A549 (cell line): ENCODE measurements around the gene GRIA3. TPM values are rescaled to one million over a fixed set of nuclear protein-coding genes. Genes with fewer than 3 reads are reported as not detected.

Experiments used
- ATAC-seq, 2 experiments: fragments of 200-7000 bp in 1 of 2; fragments of >200 bp in 1 of 2; cut with Nextera tagmentation in 1 of 2; cut with Tn5 transposase in 1 of 2; 3 replicates each; pipeline versions ENCODE4 v1.8.0 to v1.9.1; 2018 to 2020; ENCODE audit warnings: mild to moderate bottlenecking in 1 of 2, moderate library complexity in 1 of 2
- CTCF ChIA-PET: fragments of 300-600 bp; sonication (Branson Sonifier 250); formaldehyde crosslinking; extraction: SDS; loops from one replicate; lab custom pipeline; 2021; ENCODE audit warnings: antibody characterized with exemption, inconsistent platforms; lab: Yijun Ruan, JAX
- POLR2A ChIA-PET: fragments of 350-600 bp; formaldehyde crosslinking; extraction: SDS; loops from one replicate; lab custom pipeline; 2021; ENCODE audit warnings: antibody characterized with exemption, inconsistent platforms; lab: Yijun Ruan, JAX
- DNase-seq, 2 experiments: peaks; one replicate each; pipeline versions ENCODE4 v3.0.0 to v3.0.0-alpha.2; 2011 to 2016; ENCODE audit warnings: low read depth in 1 of 2, low spot score in 1 of 2
- FAIRE-seq: peaks from 2 replicates; lab custom pipeline; 2011; peaks lifted over from hg19 to GRCh38; lab: Jason Lieb, UNC
- H3K27ac ChIP-seq, 2 experiments: fragments of >200 bp; sonication (Bioruptor Twin); formaldehyde crosslinking; 3 replicates each; pipeline ENCODE4 v1.5.1; 2016 to 2017
- H3K4me1 ChIP-seq: fragments of >200 bp; sonication (Bioruptor Twin); formaldehyde crosslinking; 3 replicates; pipeline ENCODE4 v1.6.1; 2016
- H3K4me2 ChIP-seq: fragments of >200 bp; sonication (Bioruptor Twin); formaldehyde crosslinking; 3 replicates; pipeline ENCODE4 v1.6.1; 2016
- H3K4me3 ChIP-seq: fragments of >200 bp; sonication (Bioruptor Twin); formaldehyde crosslinking; 3 replicates; pipeline ENCODE4 v1.5.1; 2016
- H3K9me3 ChIP-seq: fragments of >200 bp; sonication (Bioruptor Twin); formaldehyde crosslinking; 3 replicates; pipeline ENCODE4 v1.6.1; 2016
- CBX2 ChIP-seq: fragments of 200-600 bp; sonication (generic); IDR thresholded peaks from 2 replicates; pipeline ENCODE4 v1.6.1; 2016; ENCODE audit warnings: low read depth, mild to moderate bottlenecking, borderline replicate concordance
- CEBPB ChIP-seq, 2 experiments: fragments of >200 bp in 1 of 2; sonication (Bioruptor Twin) in 1 of 2; formaldehyde crosslinking in 1 of 2; IDR thresholded peaks; 2 replicates each; pipeline ENCODE4 v1.6.1; 2012 to 2016
- CHD2 ChIP-seq: fragments of 150-350 bp; IDR thresholded peaks from 2 replicates; pipeline ENCODE4 v1.6.1; 2014; ENCODE audit warnings: low read length; ENCODE audit not compliant: partially characterized antibody
- EP300 ChIP-seq, 2 experiments: fragments of >200 bp; sonication (Bioruptor Twin); formaldehyde crosslinking; IDR thresholded peaks; 2 replicates in 1 of 2; 3 replicates in 1 of 2; pipeline ENCODE4 v1.6.1; 2016 to 2017
- ESRRA ChIP-seq: fragments of 150-350 bp; IDR thresholded peaks from 2 replicates; pipeline ENCODE4 v1.6.1; 2014; ENCODE audit warnings: mild to moderate bottlenecking, low read length, borderline replicate concordance
- FOXS1 ChIP-seq: fragments of 250-450 bp; sonication (Bioruptor Pico); IDR thresholded peaks from 2 replicates; pipeline ENCODE4 v1.5.0; 2020; ENCODE audit warnings: mild to moderate bottlenecking, moderate library complexity
- HDAC2 ChIP-seq: fragments of 200-600 bp; sonication (generic); IDR thresholded peaks from 2 replicates; pipeline ENCODE4 v1.6.1; 2016
- HEYL ChIP-seq: fragments of 250-450 bp; sonication (Bioruptor Pico); IDR thresholded peaks from 2 replicates; pipeline ENCODE4 v1.8.0; 2021; ENCODE audit warnings: mild to moderate bottlenecking, moderate library complexity
- HOXB13 ChIP-seq: fragments of 250-450 bp; sonication (Bioruptor Pico); IDR thresholded peaks from 2 replicates; pipeline ENCODE4 v1.5.0; 2020; ENCODE audit warnings: low read depth, mild to moderate bottlenecking, moderate library complexity
- HOXB5 ChIP-seq: fragments of 250-450 bp; sonication (Bioruptor Pico); IDR thresholded peaks from 2 replicates; pipeline ENCODE4 v1.5.0; 2020; ENCODE audit warnings: mild to moderate bottlenecking, moderate library complexity
- JUN ChIP-seq, 2 experiments: fragments of >200 bp; sonication (Bioruptor Twin); formaldehyde crosslinking; IDR thresholded peaks; 2 replicates in 1 of 2; 3 replicates in 1 of 2; pipeline ENCODE4 v1.6.1; 2016 to 2017
- JUNB ChIP-seq: fragments of >200 bp; sonication (Bioruptor Twin); formaldehyde crosslinking; IDR thresholded peaks from 2 replicates; pipeline ENCODE4 v1.6.1; 2016
- KDM1A ChIP-seq: fragments of 200-600 bp; sonication (generic); IDR thresholded peaks from 2 replicates; pipeline ENCODE4 v1.6.1; 2016; ENCODE audit warnings: low read depth, mild to moderate bottlenecking
- NFE2L2 ChIP-seq: fragments of 150-350 bp; conservative IDR thresholded peaks from 2 replicates; pipeline ENCODE4 v1.6.1; 2014; ENCODE audit warnings: low read length
- PHF8 ChIP-seq: fragments of 200-600 bp; sonication (generic); IDR thresholded peaks from 2 replicates; pipeline ENCODE4 v1.6.1; 2016; ENCODE audit warnings: low read depth, mild to moderate bottlenecking, antibody characterized with exemption, moderate library complexity, borderline replicate concordance
- RAD21 ChIP-seq, 2 experiments: fragments of >200 bp in 1 of 2; sonication (Bioruptor Twin) in 1 of 2; formaldehyde crosslinking in 1 of 2; IDR thresholded peaks in 1 of 2; conservative IDR thresholded peaks in 1 of 2; 2 replicates in 1 of 2; 3 replicates in 1 of 2; pipeline ENCODE4 v1.6.1; 2012 to 2018; ENCODE audit warnings: inconsistent platforms in 1 of 2
- RNF2 ChIP-seq: fragments of 200-600 bp; sonication (generic); IDR thresholded peaks from 2 replicates; pipeline ENCODE4 v1.6.1; 2016; ENCODE audit warnings: low read depth, mild to moderate bottlenecking, antibody characterized with exemption, moderate library complexity, borderline replicate concordance
- TFCP2L1 ChIP-seq: fragments of 250-450 bp; sonication (Bioruptor Pico); IDR thresholded peaks from 2 replicates; pipeline ENCODE4 v1.5.0; 2021; ENCODE audit warnings: mild to moderate bottlenecking
- ZFP36 ChIP-seq: fragments of 450-650 bp; IDR thresholded peaks from 2 replicates; pipeline ENCODE4 v1.6.1; 2014; ENCODE audit warnings: borderline replicate concordance; ENCODE audit not compliant: partially characterized antibody
- ZNF302 ChIP-seq: fragments of 250-450 bp; sonication (Bioruptor Pico); IDR thresholded peaks from 2 replicates; pipeline ENCODE4 v1.9.0; 2021; ENCODE audit warnings: inconsistent platforms, mild to moderate bottlenecking, moderate library complexity
- WGBS: methylation state at CpG from one replicate; pipeline ENCODE4 v1.1.6; 2017; ENCODE audit errors: missing lambda C conversion rate; 5-methylcytosine and 5-hydroxymethylcytosine counted together
- polyA plus RNA-seq, 4 experiments: library from polyadenylated mRNA; depleted of rRNA in 3 of 4; stranded (reverse); fragments of >200 nt; fragmentation: RNase III in 1 of 4; extraction: RNeasy Plus Mini Kit Qiagen cat#74134 plus additional on column Dnase treatment in 1 of 4; gene quantifications; 2 replicates in 3 of 4; 3 replicates in 1 of 4; pipeline ENCODE4 v1.2.3, GENCODE V29; 2011 to 2017
- TF ChIP-seq, protein P1 (sequence below): fragments of >200 bp; sonication (Bioruptor Twin); formaldehyde crosslinking; IDR thresholded peaks from 3 replicates; pipeline ENCODE4 v1.6.1; 2016
- TF ChIP-seq, protein P2 (sequence below): fragments of 200-600 bp; sonication (generic); IDR thresholded peaks from 2 replicates; pipeline ENCODE4 v1.6.1; 2016; ENCODE audit warnings: antibody characterized with exemption, mild to moderate bottlenecking, moderate library complexity
- TF ChIP-seq, protein P3 (sequence below): fragments of >200 bp; sonication (Bioruptor Twin); formaldehyde crosslinking; IDR thresholded peaks from 3 replicates; pipeline ENCODE4 v1.5.1; 2016

Gene GRIA3
- polyA plus RNA-seq, 2 of the 4 experiments (the other 2 are of a cell fraction) = not detected

DNA sequence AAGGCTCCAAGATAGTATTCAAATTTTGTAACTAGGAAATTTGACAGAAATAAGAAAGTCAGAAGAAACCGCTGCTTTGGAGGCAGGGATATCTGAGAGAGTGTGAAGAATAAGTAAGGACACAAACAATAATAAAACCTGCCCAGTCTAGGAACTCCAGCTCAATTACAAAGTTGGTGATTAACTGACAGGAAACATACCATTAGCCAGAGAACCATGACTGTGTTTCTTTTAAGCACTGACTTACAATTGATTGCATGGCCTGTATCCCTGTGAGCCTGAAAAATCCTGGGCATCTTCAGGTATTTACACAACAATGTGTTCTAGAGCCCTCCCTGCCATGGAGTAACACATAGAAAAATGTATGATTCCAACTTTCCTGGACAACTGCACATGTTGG lies 127.4 kb downstream of the GRIA3 start:
- POLR2A ChIA-PET = no interaction called here
- 64% methylated on average over 1 of the region's 1 CpG for WGBS
- H3K4me3 ChIP-seq = no peak overlapping the region
- no peaks in the 10 kb centered on the region for H3K4me1 ChIP-seq
- no peak overlapping the region for H3K27ac ChIP-seq
- no peaks in the 10 kb centered on the region for H3K9me3 ChIP-seq
- CTCF ChIA-PET = no interaction called here
- ATAC-seq = no peak
- H3K4me2 ChIP-seq = no peak overlapping the region
- DNase-seq = no peak
- TF ChIP-seq HDAC2 = no peak
- no peak for TF ChIP-seq PHF8
- no peak for TF ChIP-seq RAD21 (conservative IDR thresholded peaks at IDR 0.05 in 1 of 2, IDR thresholded peaks at IDR 0.05 in 1 of 2)
- no peak for TF ChIP-seq TFCP2L1 (CRISPR knock-in tag)
- TF ChIP-seq JUNB = no peak
- no peak for TF ChIP-seq FOXS1 (CRISPR knock-in tag)
- no peak for TF ChIP-seq HEYL (CRISPR knock-in tag)
- no peak for TF ChIP-seq RNF2
- TF ChIP-seq JUN (IDR thresholded peaks at IDR 0.05) = no peak
- no peak for TF ChIP-seq NFE2L2
- no peak for TF ChIP-seq HOXB13 (CRISPR knock-in tag)
- no peak for TF ChIP-seq CBX2
- TF ChIP-seq ZFP36 = no peak
- TF ChIP-seq, protein P1, sequence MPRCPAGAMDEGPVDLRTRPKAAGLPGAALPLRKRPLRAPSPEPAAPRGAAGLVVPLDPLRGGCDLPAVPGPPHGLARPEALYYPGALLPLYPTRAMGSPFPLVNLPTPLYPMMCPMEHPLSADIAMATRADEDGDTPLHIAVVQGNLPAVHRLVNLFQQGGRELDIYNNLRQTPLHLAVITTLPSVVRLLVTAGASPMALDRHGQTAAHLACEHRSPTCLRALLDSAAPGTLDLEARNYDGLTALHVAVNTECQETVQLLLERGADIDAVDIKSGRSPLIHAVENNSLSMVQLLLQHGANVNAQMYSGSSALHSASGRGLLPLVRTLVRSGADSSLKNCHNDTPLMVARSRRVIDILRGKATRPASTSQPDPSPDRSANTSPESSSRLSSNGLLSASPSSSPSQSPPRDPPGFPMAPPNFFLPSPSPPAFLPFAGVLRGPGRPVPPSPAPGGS = no peak
- no peak for TF ChIP-seq EP300 (IDR thresholded peaks at IDR 0.05)
- no peak for TF ChIP-seq HOXB5 (CRISPR knock-in tag)
- TF ChIP-seq, protein P2, sequence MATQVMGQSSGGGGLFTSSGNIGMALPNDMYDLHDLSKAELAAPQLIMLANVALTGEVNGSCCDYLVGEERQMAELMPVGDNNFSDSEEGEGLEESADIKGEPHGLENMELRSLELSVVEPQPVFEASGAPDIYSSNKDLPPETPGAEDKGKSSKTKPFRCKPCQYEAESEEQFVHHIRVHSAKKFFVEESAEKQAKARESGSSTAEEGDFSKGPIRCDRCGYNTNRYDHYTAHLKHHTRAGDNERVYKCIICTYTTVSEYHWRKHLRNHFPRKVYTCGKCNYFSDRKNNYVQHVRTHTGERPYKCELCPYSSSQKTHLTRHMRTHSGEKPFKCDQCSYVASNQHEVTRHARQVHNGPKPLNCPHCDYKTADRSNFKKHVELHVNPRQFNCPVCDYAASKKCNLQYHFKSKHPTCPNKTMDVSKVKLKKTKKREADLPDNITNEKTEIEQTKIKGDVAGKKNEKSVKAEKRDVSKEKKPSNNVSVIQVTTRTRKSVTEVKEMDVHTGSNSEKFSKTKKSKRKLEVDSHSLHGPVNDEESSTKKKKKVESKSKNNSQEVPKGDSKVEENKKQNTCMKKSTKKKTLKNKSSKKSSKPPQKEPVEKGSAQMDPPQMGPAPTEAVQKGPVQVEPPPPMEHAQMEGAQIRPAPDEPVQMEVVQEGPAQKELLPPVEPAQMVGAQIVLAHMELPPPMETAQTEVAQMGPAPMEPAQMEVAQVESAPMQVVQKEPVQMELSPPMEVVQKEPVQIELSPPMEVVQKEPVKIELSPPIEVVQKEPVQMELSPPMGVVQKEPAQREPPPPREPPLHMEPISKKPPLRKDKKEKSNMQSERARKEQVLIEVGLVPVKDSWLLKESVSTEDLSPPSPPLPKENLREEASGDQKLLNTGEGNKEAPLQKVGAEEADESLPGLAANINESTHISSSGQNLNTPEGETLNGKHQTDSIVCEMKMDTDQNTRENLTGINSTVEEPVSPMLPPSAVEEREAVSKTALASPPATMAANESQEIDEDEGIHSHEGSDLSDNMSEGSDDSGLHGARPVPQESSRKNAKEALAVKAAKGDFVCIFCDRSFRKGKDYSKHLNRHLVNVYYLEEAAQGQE = no peak
- TF ChIP-seq, protein P3, sequence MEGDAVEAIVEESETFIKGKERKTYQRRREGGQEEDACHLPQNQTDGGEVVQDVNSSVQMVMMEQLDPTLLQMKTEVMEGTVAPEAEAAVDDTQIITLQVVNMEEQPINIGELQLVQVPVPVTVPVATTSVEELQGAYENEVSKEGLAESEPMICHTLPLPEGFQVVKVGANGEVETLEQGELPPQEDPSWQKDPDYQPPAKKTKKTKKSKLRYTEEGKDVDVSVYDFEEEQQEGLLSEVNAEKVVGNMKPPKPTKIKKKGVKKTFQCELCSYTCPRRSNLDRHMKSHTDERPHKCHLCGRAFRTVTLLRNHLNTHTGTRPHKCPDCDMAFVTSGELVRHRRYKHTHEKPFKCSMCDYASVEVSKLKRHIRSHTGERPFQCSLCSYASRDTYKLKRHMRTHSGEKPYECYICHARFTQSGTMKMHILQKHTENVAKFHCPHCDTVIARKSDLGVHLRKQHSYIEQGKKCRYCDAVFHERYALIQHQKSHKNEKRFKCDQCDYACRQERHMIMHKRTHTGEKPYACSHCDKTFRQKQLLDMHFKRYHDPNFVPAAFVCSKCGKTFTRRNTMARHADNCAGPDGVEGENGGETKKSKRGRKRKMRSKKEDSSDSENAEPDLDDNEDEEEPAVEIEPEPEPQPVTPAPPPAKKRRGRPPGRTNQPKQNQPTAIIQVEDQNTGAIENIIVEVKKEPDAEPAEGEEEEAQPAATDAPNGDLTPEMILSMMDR = no peak
- TF ChIP-seq, all 56 proteins: peak for 0
- FAIRE-seq = peak; percentile 13

DNA sequence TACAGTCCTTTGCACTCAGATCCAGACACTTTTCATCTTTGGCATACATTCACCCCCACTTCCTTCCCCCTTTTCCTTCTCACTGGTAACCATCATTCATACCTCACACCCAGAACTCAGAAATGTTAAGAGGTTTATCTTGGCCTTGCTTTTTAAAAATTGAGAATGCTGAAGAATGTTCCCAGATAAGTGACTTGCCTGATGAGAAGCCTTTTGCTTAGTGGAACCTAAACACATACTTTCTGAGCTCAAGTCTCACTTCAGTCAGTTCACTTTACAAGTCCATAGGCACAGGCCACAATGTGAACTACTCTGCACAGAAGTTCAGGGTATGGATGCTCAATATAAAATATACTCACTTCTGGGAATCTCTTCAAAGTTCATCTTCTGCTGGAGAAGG lies 129.4 kb downstream of the GRIA3 start:
- TF ChIP-seq ZNF302 (no peak), CHD2 (no peak), KDM1A (no peak), CEBPB (IDR thresholded peaks at IDR 0.05) (no peak), ESRRA (no peak)
- Histone ChIP-seq H3K27ac (no peak overlapping the region), H3K4me1 (no peaks in the 10 kb centered on the region), H3K4me2 (no peak overlapping the region), H3K4me3 (no peak overlapping the region), H3K9me3 (no peaks in the 10 kb centered on the region)
- FAIRE-seq (peak; percentile 46), ATAC-seq (no peak), DNase-seq (no peak)
- POLR2A ChIA-PET = no interaction called here
- CTCF ChIA-PET = no interaction called here
